ENCODE results near the gene TMEM255A.
A peak's percentile ranks its signal among the peaks of the same experiment; 100 is the strongest.

TMEM255A gene

GRCh38 chrX:120310861-120311726 lies at the start of gene TMEM255A:
TMEM255A (minus strand) TSS chrX:120311461; CDS start chrX:120311309, 152 bp downstream.
- DNase-seq = no peak

- no peak for DNase-seq
Observed at GRCh38 chrX:120358737-120359456, 47.6 kb upstream of the TMEM255A start.

GRCh38 chrX:120357186-120357585 lies 45.9 kb upstream of the TMEM255A start:
- DNase-seq = no peak

- DNase-seq = no peak
Observed at GRCh38 chrX:120356084-120356483, 44.8 kb upstream of the TMEM255A start.

DNA sequence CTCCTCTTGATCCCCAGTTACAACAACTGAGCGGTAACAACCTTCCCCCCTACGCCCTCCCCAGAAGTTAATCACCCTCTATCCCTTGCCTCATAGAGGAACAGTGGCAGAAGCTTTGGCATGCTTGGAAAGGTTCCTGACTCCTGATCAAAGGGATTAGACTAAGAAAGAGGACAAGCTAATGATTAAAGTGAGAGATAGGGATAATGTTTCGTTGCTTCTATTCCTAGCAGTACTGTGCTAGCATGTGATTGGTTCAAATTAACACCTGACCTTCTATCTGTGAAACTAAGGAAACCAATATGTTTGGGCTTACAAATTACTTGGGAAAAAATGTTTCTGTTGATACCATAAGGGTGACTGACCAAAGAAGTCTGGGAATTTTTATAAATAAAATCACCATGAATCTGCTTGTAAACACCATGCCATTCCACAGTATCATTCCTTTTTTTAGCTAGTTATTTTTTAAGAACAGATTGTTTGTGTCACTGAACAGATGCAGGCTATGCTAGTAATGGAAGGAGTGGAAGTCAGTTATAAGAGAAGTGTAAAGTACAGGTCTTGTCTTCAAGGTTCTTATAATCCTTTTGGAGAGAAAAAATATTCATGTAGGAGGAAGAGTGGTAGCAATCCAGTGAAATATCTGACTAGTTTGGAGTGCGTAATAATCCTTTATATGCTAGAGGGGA lies 39.3 kb upstream of the TMEM255A start:
- DNase-seq = no peak

- DNase-seq = peak; percentile 17
Observed at GRCh38 chrX:120344566-120344965, 33.3 kb upstream of the TMEM255A start.

- DNase-seq = no peak
Observed at GRCh38 chrX:120336899-120337298, 25.6 kb upstream of the TMEM255A start.

GRCh38 chrX:120335289-120335688 lies 24.0 kb upstream of the TMEM255A start:
- no peak for DNase-seq

GRCh38 chrX:120334603-120335002 lies 23.3 kb upstream of the TMEM255A start:
- DNase-seq = no peak

- DNase-seq = peak; percentile 25
Observed at GRCh38 chrX:120334151-120334550, 22.9 kb upstream of the TMEM255A start.

- DNase-seq = no peak
Observed at GRCh38 chrX:120332394-120332793, 21.1 kb upstream of the TMEM255A start.

DNA sequence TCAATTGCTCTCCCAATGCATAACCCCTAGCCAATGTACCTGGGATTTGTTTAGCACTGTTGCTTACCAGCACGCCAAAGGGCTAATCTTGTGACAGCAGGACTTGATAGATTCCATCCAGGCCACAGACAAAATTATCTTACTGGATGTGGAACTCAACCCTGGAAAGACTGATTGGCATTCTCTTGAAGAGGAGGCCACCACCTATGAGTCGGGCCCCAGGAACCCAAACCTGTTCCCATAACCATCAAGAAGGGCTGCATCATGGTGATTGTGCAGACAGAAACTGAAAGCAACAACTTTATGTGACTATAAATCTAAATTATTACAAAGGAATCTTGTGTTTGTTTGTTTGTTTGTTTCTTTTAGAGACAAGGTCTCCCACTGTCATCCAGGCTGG lies 19.9 kb upstream of the TMEM255A start:
- DNase-seq = no peak

GRCh38 chrX:120321520-120322281 lies 10.4 kb upstream of the TMEM255A start:
- no peak for DNase-seq

DNA sequence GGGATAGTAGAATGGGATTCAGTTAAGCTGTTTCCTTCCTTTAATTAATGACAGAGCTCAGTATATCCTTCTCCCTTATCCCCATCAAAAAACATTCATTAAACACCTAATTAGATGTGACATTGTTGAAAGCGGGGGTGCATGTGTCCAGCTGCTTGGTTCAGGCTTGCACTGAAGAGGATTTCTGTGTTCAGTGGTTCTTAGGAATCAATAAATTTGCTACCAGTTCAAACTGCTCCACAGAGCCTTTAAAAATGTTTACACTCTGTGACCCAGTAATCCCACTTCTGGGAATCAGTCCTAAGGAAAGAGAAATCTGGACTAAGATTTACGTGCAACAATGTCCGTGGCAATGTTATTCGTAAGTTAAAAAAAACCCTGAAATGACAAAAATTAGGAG lies 7.2 kb upstream of the TMEM255A start:
- DNase-seq = no peak

DNA sequence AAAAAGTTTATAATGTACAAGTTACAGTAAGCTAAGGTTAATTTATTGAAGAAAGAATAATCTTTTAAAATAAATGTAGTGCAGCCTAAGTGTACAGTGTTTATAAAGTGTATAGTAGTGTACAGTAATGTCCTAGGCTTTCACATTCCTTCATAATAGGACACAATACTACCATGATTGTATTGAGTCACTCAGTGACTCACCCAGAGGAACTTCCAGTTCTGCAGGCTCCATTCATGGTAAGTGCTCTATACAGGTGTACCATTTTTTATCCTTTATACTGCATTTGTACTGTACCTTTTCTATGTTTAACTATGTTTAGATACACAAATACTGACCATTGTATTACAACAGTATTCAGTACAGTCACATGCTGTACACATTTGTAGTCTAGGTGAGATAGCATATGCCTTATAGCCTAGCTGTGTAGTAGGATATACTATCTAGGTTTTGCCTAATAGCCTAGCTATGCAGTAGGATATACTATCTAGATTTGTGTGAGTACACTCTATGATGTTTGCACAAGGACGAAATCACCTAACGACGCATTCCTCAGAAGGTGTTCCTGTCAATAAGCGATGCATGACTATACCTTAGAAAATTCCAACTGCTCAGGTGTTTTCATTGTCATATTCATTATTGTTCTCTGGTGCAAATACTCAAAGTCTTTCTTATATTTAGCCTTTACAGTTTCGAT lies 5.5 kb upstream of the TMEM255A start:
- no peak for DNase-seq

DNA sequence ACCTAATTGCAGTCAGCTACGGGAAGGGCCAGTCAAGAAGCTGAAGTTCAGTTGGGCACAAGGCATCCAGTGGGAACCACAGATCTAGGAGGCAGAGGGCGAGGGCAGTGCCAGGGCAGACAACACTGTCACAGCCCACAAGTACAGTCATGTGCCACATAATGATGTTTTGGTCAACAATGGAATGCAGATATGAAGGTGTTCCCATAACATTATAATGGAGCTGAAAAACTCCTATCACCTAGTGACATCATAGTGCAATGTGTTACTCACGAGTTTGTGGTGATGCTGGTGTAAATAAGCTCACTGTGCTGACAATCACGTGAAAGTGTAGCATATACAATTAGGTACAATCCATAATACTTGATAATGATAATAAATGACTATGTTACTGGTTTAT lies 4.5 kb upstream of the TMEM255A start:
- DNase-seq = no peak

GRCh38 chrX:120311727-120312063 lies 434 bp upstream of the TMEM255A start:
- DNase-seq = no peak

- DNase-seq = peak; percentile 18
Observed at GRCh38 chrX:120309873-120310705, 1.2 kb downstream of the TMEM255A start.

DNA sequence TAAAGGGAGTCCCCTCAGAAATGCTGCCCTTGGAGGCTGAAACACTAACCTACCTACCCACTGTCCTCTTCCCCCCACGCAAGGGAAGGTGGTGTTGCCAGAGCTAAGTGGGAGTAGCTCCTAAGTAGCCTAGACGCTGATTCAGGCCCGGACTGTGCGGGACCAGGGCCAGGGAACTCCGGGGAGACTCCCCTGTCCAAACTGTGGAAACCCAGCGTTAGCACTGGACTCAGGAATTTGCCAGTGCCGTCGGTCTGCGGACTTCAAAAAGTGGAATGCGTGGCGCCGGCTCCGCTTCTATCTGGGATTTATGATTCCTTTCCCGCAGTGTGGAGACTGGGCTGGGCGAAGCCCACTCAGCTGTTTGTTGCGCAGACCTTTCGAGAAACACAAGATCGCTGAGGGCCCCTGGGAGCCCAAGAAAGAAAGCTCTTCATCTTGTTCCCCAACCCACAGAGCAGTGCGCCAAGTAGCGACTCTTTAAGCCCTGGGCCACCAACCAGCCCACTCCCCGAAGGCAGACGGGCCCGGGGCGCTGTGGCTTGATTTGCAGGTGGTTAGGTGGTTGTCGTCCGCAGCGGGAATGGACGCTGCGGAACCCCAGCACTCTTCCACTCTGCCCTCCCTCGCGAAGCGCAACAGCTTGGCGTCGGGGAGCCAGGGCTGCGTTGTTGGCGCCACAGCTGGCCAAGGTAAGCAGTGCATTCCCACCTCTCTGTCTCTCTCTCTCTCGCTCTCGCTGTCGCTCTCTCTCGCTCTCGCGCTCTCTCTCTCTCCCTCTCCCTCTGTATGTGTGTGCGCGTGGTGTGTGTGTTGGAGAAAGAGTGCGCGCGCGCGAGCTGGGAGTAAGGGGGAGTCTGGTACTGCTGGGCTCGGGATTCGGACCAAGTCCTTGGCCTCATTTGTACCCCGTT lies 2.0 kb downstream of the TMEM255A start:
- peak; percentile 86 for DNase-seq

DNA sequence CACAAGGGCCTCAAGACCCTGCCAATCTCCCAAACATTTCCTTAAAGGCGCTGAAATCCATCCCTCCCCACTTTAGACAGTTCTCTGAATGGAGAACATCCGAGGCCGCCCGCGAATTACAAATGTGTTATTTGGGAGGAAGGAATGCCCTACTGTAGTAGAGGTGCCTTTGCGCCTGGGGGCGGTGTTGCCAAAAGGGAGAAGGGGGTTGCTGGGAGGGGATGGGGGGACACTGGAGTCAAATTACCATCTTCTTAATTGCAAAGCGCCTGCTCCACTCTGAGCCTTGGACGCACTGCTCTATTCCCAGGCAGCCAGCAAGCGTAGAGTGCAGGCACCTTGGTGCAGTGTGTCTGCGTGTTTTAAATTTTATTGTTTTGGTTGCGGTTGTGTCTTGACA lies 2.7 kb downstream of the TMEM255A start:
- no peak for DNase-seq
